Stimulated activated naive CD8-positive, alpha-beta T cell treated with anti-CD3 and anti-CD28 coated beads, Interleukin-15, Interleukin-2, amounts not matched to agents 100 ng/mL and 50 ng/mL, for 24 hours (primary cell): ENCODE measurements around the gene OR2V2.

ENCODE experiments used
- H3K27ac Mint-ChIP-seq: one replicate; pipeline ENCODE4 v1.8.0; 2021; ENCODE audit warnings: mild to moderate bottlenecking, mixed read lengths
- H3K27me3 Mint-ChIP-seq: one replicate; pipeline ENCODE4 v1.8.0; 2021; ENCODE audit warnings: mixed read lengths
- H3K36me3 Mint-ChIP-seq: one replicate; pipeline ENCODE4 v1.8.0; 2021; ENCODE audit warnings: low read depth, mixed read lengths
- H3K4me1 Mint-ChIP-seq: one replicate; pipeline ENCODE4 v1.8.0; 2021; ENCODE audit warnings: low read depth, mixed read lengths
- H3K4me3 Mint-ChIP-seq: one replicate; pipeline ENCODE4 v1.8.0; 2021; ENCODE audit warnings: mild to moderate bottlenecking, mixed read lengths
- H3K9me3 Mint-ChIP-seq: one replicate; pipeline ENCODE4 v1.8.0; 2021; ENCODE audit warnings: mixed read lengths

The OR2V2 gene

GRCh38 chr5:181194489-181195248 is 47.3 kb downstream of the OR2V2 start:
- H3K4me3 Mint-ChIP-seq, result no peak overlapping the region
- no peaks in the 10 kb centered on the region for H3K36me3 Mint-ChIP-seq
- H3K27me3 Mint-ChIP-seq, result peaks cover 4% of the 10 kb centered on the region
- peaks cover 34% of the 10 kb centered on the region for H3K4me1 Mint-ChIP-seq
- H3K27ac Mint-ChIP-seq, result no peak overlapping the region
- H3K9me3 Mint-ChIP-seq, result no peaks in the 10 kb centered on the region

- no peaks in the 10 kb centered on the region for H3K9me3 Mint-ChIP-seq
- H3K36me3 Mint-ChIP-seq, result no peaks in the 10 kb centered on the region
- H3K27ac Mint-ChIP-seq, result no peak overlapping the region
- H3K4me3 Mint-ChIP-seq, result no peak overlapping the region
- peaks cover 28% of the 10 kb centered on the region for H3K4me1 Mint-ChIP-seq
- peaks cover 6% of the 10 kb centered on the region for H3K27me3 Mint-ChIP-seq
These were observed 47.9 kb downstream of the OR2V2 start for GRCh38 chr5:181195249-181195761.

GRCh38 chr5:181197326-181197951 is 50.1 kb downstream of the OR2V2 start:
- Mint-ChIP-seq H3K36me3 (no peaks in the 10 kb centered on the region), H3K27ac (no peak overlapping the region)

DNA sequence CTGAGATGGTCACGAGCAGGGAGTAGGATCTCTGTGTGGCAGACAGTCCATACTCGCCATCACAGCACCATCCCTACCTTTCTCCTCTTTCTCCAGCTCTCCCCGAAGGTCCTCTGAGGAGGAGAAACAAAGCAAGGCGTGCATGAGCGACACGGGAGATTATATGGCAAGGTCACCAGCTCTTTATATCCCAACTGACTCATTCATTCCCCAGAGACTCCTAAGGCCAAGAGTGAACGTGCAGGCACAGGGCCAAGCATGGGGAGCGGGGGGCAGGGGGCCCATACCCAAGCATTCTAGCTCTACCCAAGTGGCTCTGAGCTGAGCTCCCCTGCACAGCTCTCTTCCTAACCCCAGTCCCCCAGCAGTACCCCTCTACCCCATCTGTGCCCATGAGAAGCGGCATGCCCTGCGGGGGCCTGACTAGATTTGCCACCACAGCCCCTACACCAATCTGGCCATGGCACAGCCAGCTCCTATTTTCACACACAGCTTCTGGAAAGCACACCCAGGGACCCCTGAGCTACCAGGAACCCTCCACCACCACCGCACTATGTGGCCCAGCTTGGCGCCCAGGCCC is 50.8 kb downstream of the OR2V2 start:
- peaks cover 6% of the 10 kb centered on the region for H3K4me1 Mint-ChIP-seq
- no peak overlapping the region for H3K4me3 Mint-ChIP-seq
- no peaks in the 10 kb centered on the region for H3K36me3 Mint-ChIP-seq
- H3K27ac Mint-ChIP-seq, result no peak overlapping the region
- peaks cover 9% of the 10 kb centered on the region for H3K27me3 Mint-ChIP-seq
- no peaks in the 10 kb centered on the region for H3K9me3 Mint-ChIP-seq

More at GRCh38 chr5:181197326-181197951, 50.1 kb downstream of the OR2V2 start:
- peaks cover 7% of the 10 kb centered on the region for H3K27me3 Mint-ChIP-seq
- H3K4me1 Mint-ChIP-seq, result peaks cover 13% of the 10 kb centered on the region
- H3K4me3 Mint-ChIP-seq, result no peak overlapping the region
- H3K9me3 Mint-ChIP-seq, result no peaks in the 10 kb centered on the region

DNA sequence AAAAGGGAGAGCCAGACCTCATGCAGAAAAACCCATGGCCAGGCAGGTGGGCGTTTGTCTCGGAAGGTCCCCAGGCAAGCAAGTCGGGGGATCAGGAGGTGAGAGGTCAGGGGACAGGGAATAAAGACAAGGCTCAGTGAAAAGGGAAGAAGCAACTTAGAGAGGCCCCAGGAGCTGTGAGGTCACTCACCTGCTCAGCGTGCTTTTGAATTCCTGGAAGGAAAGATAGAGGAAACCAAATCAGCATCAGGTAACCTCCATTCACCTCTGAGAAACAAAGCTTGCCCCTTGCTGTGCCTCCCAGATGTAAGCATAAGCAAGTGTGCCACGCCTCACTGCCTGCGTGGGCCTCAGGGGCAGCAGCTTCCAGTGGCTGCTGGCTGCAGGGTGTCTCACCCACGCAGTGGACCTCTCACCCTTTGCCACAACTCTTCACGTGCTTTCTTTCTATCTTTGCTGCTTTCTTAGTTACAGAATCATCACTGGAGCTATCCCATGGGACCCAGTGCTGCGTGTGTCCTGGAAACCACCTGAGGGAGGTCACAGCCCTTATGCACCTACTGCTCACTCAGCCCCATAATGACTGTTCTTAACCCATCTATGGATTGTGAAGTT is 51.6 kb downstream of the OR2V2 start:
- Mint-ChIP-seq H3K4me1 (peaks cover 8% of the 10 kb centered on the region), H3K4me3 (no peak overlapping the region), H3K9me3 (no peaks in the 10 kb centered on the region), H3K27me3 (peaks cover 14% of the 10 kb centered on the region), H3K36me3 (no peaks in the 10 kb centered on the region), H3K27ac (no peak overlapping the region)

GRCh38 chr5:181199881-181200638 is 52.7 kb downstream of the OR2V2 start:
- H3K27ac Mint-ChIP-seq, result no peak overlapping the region
- H3K27me3 Mint-ChIP-seq, result peaks cover 16% of the 10 kb centered on the region
- H3K36me3 Mint-ChIP-seq, result no peaks in the 10 kb centered on the region
- H3K4me3 Mint-ChIP-seq, result no peak overlapping the region
- peaks cover 11% of the 10 kb centered on the region for H3K4me1 Mint-ChIP-seq
- no peaks in the 10 kb centered on the region for H3K9me3 Mint-ChIP-seq

DNA sequence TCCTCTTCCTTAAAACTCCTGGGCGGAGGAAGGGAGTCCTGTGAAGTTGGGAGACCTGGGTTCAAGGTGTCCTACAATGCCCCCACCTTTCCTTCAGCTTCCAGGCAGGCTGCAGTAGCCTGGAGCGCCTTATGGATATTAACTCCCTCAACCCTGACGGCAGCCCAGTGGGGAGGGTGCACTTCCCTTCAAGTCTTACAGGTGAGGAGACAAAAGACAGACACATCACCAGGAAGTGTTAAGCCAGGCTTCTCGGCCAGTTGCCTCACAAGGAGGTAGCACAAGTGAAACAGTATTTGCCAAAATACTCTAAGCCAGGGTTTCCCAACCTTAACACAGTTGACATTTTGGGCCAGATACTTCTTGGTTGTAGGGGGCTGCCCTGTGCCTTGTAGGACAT is 53.4 kb downstream of the OR2V2 start:
- no peak overlapping the region for H3K4me3 Mint-ChIP-seq
- H3K9me3 Mint-ChIP-seq, result no peaks in the 10 kb centered on the region
- H3K4me1 Mint-ChIP-seq, result peaks cover 16% of the 10 kb centered on the region
- no peak overlapping the region for H3K27ac Mint-ChIP-seq
- H3K36me3 Mint-ChIP-seq, result no peaks in the 10 kb centered on the region
- peaks cover 21% of the 10 kb centered on the region for H3K27me3 Mint-ChIP-seq

DNA sequence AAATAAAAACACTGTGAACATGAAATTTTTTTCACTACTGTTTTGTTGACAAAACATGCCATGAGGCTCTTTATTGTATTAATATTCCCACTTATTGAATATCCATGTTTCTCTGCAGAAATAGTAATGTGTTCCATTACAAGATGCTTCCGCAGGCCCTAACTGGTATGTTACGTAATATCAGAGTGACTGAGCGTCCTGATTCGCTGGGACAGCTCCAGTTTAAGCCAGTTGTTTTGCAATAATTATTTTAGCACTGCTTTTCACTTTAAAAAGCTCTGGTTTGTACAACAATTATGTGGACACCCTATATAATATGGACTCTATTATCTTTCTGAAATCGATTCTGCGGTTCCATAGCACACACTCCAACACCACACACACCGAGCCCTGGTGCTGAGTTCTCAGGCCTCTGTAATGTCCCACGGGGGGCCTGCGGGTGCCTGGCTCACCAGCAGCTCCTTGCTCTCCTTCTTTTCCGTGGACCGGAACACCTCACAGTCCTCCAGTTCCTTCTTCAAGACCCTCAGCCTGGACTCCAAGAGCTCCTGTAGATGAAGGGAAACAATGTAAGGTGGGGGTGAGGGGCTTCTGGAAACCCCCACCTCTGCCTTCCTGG is 55.8 kb downstream of the OR2V2 start:
- Mint-ChIP-seq H3K4me1 (peaks cover 39% of the 10 kb centered on the region), H3K27ac (no peak overlapping the region), H3K9me3 (no peaks in the 10 kb centered on the region), H3K36me3 (peaks cover 12% of the 10 kb centered on the region), H3K27me3 (peaks cover 37% of the 10 kb centered on the region), H3K4me3 (peak overlapping the region; percentile 25)

- Mint-ChIP-seq H3K27ac (no peak overlapping the region), H3K9me3 (no peaks in the 10 kb centered on the region), H3K4me3 (peak overlapping the region; percentile 81), H3K27me3 (peaks cover 37% of the 10 kb centered on the region), H3K4me1 (peaks cover 41% of the 10 kb centered on the region), H3K36me3 (peaks cover 12% of the 10 kb centered on the region)
These were observed 56.4 kb downstream of the OR2V2 start for GRCh38 chr5:181203777-181204112.

- Mint-ChIP-seq H3K27me3 (peaks cover 37% of the 10 kb centered on the region), H3K27ac (no peak overlapping the region), H3K4me1 (peaks cover 41% of the 10 kb centered on the region), H3K36me3 (peaks cover 12% of the 10 kb centered on the region), H3K9me3 (no peaks in the 10 kb centered on the region), H3K4me3 (peak overlapping the region; percentile 81)
These were observed 56.9 kb downstream of the OR2V2 start for GRCh38 chr5:181204113-181204825.

DNA sequence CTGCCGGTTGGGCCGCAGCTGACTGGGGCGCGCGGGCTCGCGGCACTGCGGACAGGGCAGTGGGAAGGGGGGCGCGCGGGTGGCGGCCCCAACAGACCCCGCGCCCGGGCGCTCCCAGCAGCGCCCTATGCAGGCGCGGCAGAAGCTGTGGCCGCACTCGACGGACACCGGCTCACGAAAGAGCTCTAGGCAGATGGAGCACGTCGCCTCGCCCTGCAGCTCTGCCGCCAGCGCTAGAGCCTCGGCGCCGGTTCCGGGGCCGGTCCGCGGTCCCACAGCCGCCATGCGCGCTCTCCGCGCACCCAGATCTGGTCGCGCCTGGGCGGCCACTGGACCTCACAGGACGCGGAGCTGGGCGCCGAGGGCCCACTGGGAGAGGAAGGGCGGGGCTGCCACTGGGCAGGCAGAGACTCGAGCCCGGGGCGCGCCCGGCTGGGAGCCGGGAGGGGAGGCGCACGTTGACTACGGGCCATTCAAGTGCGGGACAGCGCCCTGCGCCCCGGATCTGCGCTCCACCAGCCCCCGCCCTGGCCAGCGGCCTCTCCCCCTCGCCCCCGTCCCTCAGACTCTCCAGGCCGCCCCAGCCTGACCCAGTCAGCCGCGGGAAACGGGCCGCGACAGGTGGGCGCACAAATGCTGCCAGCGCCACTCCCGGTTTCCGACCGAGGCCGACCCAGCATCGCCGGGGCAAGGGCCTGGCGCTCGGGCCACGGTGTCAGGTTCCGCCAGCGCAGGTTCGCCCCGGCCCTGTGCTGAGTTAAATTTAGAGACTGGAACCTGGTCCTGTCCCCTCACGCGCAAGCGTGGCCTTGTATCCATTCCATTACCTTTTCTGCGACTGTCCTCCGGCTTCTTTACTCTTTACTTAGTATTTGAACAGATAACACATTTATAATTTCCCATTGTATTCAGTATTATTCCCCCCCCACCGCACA is 57.7 kb downstream of the OR2V2 start, which contains the start of gene TRIM7:
TRIM7 (minus strand) TSS at position 371 of the 935 bp plus-strand sequence; CDS start at position 285, 86 bp downstream.
- H3K4me1 Mint-ChIP-seq, result peaks cover 41% of the 10 kb centered on the region

DNA sequence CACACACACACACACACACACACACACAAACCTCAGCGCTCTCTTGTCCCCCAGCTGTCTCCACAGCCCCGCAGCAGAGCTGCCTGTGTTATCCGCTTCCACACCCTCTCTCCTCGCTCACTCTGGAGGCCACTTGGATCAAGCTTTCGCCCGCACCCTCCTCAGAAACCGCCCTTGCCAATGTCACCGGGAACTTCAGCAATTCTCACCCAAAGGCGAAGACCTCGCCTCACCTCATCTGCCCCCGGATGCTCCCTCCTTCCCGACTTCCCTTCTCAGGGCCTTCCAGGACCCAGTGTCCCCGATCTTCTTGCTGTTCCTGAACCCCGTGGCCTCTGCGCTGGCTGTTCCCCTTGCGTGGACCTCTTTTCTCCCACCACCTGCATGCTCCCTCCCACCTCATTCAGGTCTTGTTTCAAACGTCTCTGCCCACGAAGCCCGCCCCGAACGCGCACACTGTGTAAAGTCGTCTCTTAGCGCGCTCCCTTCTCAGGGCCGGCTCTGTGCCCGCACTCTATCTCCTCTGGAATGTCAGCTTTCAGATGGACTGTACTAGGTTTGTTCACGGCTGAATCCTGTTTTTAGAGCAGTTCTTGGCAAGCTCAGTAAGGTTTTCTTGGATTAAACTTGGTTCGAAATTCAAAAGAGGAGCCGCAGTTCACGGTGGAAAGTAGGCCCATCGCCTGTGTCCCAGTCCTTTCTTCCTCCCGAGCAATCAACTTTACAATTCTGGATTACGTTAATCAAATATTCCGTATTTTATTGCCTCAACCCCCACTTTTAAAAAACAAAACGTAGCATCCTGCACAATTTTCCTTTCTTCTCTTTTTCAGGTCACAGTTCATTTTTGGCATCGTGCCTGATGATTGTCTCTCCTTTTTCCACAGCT is 58.6 kb downstream of the OR2V2 start:
- Mint-ChIP-seq H3K4me1 (peaks cover 41% of the 10 kb centered on the region), H3K27ac (peak overlapping the region; percentile 99), H3K36me3 (peaks cover 12% of the 10 kb centered on the region), H3K4me3 (peak overlapping the region; percentile 94), H3K9me3 (no peaks in the 10 kb centered on the region), H3K27me3 (peaks cover 34% of the 10 kb centered on the region)

More for the DNA sequence above, 57.7 kb downstream of the OR2V2 start, which contains the start of gene TRIM7:
- H3K4me3 Mint-ChIP-seq, result peak within 1 kb of the TSS; percentile 94
- peaks cover 37% of the 10 kb centered on the region for H3K27me3 Mint-ChIP-seq
- peak within 1 kb of the TSS; percentile 99 for H3K27ac Mint-ChIP-seq
- no peaks in the 10 kb centered on the region for H3K9me3 Mint-ChIP-seq
- peaks cover 12% of the 10 kb centered on the region for H3K36me3 Mint-ChIP-seq
